Glomerular endothelial cell (primary cell): Measurements from ENCODE around the gene HMHB1. TPM values are rescaled to one million over a fixed set of nuclear protein-coding genes. Genes with fewer than 3 reads are reported as not detected.

ENCODE experiments used
- DNase-seq: peaks from one replicate; pipeline ENCODE4 v3.0.0-alpha.2; 2011; ENCODE audit warnings: low read depth, low spot score; ENCODE audit errors: extremely low read depth
- total RNA-seq: library from RNA; depleted of rRNA; stranded (reverse); fragments of >200 nt; gene quantifications from 2 replicates; pipeline ENCODE4 v1.2.3, GENCODE V29; 2015

Gene HMHB1
- total RNA-seq, 1 donor from 2014 or later, result not detected

DNA sequence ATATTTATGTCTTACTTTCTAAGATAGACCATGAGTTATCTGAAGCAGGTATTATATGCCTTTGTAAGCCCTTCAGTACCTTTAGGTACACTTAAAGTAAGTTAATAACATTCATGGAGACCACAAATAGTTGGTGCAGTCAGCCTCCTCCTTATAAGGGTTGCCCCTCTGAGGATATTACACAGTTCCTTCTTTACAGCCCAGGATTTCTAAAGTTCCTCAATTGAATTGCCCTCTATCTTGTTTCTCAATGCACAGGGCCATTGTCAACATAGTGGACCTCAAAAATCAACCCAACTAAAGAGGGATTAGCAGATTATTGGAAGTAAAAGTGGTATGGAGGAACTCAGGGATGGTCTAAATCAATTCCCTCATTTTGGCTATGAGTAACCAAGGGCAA lies 50.3 kb downstream of the HMHB1 start:
- no peak for DNase-seq

DNA sequence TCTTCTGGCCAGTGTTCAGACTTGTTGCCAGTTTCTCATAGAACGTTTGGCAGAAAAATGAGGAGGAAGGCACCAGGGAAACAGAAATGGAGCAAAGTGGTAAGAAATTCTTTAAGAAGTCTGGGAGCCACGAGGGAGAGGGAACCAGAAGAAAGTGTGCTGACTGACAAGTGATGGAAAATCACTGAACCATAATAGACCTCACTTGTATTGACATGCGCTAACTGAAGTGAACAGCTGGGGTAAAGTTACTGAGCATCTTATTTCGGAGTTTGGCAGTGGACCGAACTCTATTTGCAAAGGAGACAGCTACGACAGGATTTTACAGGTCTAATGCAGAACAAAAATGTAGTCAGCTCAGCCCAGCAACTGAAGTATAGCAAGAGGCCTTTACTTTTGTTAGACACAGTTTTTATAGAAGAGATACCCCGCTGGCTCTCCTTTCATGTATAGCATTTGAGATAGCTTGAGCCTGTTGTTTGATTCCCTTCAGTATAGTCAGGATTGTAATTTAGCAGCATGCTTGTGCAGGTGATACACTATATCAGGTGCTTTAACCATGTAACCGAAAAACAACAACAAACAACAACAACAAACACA lies 53.6 kb downstream of the HMHB1 start:
- DNase-seq, result no peak
